IMR-90 (cell line): ENCODE results near the gene SLC23A3.

ENCODE experiments used
- BHLHE40 ChIP-seq: fragments of 150-350 bp; IDR thresholded peaks from 2 replicates; pipeline ENCODE4 v1.6.1; 2016; ENCODE audit warnings: mild to moderate bottlenecking, low read depth, low read length
- CHD1 ChIP-seq: IDR thresholded peaks from 2 replicates; pipeline ENCODE4 v1.6.1; 2012; ENCODE audit warnings: low read depth, low read length, improper control_type of control experiment
- CTCF ChIP-seq: conservative IDR thresholded peaks from 2 replicates; pipeline ENCODE4 v1.5.1; 2012; ENCODE audit warnings: mild to moderate bottlenecking, low read depth, low read length, improper control_type of control experiment
- ELK1 ChIP-seq: fragments of 150-350 bp; IDR thresholded peaks from 2 replicates; pipeline ENCODE4 v1.6.1; 2016; ENCODE audit warnings: low read depth, mild to moderate bottlenecking, low read length, moderate library complexity, borderline replicate concordance
- POLR2A ChIP-seq: IDR thresholded peaks from 2 replicates; pipeline ENCODE4 v1.6.1; 2012; ENCODE audit warnings: mild to moderate bottlenecking, low read depth, low read length
- RAD21 ChIP-seq: IDR thresholded peaks from 2 replicates; pipeline ENCODE4 v1.6.1; 2012; ENCODE audit warnings: low read length, improper control_type of control experiment
- RCOR1 ChIP-seq: IDR thresholded peaks from 2 replicates; pipeline ENCODE4 v1.6.1; 2012; ENCODE audit warnings: mild to moderate bottlenecking, low read length, improper control_type of control experiment; ENCODE audit not compliant: insufficient replicate concordance
- USF2 ChIP-seq: fragments of 150-350 bp; IDR thresholded peaks from 2 replicates; pipeline ENCODE4 v1.6.1; 2017; ENCODE audit warnings: mild to moderate bottlenecking, antibody characterized with exemption, low read length, low read depth

- TF ChIP-seq ELK1 (no peak), RAD21 (no peak), CTCF (no peak), POLR2A (no peak), BHLHE40 (no peak), CHD1 (no peak), USF2 (no peak), RCOR1 (no peak)
These were observed 10.1 kb downstream of the SLC23A3 start for GRCh38 chr2:219159771-219160185.
